ENCODE results near the gene BROX.

BROX gene

GRCh38 chr1:222704260-222704659, 8.1 kb upstream of the BROX start:
- Mint-ChIP-seq H3K27ac (no peak overlapping the region), H3K27me3 (ENCODE audit: low read depth) (no peaks in the 10 kb centered on the region), H3K36me3 (ENCODE audit: low read depth) (peaks cover 67% of the 10 kb centered on the region), H3K4me1 (peaks cover under 1% of the 10 kb centered on the region), H3K9me3 (peaks cover 18% of the 10 kb centered on the region), H3K4me3 (no peak overlapping the region)
- TF ChIP-seq, protein P1, sequence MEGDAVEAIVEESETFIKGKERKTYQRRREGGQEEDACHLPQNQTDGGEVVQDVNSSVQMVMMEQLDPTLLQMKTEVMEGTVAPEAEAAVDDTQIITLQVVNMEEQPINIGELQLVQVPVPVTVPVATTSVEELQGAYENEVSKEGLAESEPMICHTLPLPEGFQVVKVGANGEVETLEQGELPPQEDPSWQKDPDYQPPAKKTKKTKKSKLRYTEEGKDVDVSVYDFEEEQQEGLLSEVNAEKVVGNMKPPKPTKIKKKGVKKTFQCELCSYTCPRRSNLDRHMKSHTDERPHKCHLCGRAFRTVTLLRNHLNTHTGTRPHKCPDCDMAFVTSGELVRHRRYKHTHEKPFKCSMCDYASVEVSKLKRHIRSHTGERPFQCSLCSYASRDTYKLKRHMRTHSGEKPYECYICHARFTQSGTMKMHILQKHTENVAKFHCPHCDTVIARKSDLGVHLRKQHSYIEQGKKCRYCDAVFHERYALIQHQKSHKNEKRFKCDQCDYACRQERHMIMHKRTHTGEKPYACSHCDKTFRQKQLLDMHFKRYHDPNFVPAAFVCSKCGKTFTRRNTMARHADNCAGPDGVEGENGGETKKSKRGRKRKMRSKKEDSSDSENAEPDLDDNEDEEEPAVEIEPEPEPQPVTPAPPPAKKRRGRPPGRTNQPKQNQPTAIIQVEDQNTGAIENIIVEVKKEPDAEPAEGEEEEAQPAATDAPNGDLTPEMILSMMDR (IDR thresholded peaks at IDR 0.05; ENCODE audit: unreplicated experiment in 3 of 3): no peak

DNA sequence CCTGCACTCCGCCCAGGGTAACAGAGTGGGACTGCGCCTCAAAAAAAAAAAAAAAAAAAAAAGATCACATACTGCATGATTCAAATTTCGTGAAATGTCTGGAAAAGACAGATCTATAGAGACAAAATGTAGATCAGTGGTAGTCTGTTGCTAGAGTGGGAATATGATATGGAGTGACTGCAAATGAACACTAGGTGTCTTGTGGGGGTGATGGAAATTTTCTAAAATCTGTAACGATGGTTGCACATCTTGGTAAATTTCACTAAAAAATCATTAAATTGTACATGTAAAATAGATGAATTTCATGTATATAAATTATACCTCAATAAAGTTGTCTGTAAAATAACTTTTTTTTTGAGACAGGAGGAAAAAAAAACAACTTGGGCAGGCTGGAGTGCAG, 5.5 kb upstream of the BROX start:
- Mint-ChIP-seq H3K36me3 (ENCODE audit: low read depth) (peaks cover 54% of the 10 kb centered on the region), H3K9me3 (peaks cover 18% of the 10 kb centered on the region), H3K27me3 (ENCODE audit: low read depth) (no peaks in the 10 kb centered on the region), H3K4me1 (peaks cover 18% of the 10 kb centered on the region), H3K27ac (no peak overlapping the region), H3K4me3 (no peak overlapping the region)
- TF ChIP-seq, protein P1 (IDR thresholded peaks at IDR 0.05; ENCODE audit: unreplicated experiment in 3 of 3): no peak

DNA sequence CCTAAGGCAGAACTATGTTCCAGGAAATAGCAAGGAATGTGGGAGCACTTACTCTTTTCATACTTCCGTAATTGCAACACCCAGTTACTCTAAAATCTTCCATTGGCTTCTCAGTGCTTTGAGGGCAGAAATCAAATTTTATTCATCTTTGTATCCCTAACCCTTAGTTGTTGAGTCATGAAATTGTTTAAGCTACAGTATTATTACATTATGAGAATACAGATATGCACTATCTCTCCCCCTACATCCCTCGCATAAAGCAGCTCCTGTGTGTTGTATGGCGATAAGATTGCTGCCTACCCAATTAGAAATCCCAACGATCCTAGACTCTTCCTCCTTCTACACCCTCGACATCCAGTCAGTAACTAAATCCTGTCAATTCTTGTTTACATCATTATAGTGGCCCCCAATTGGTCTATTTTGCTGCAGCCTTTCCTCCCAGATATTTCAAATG, 2.6 kb upstream of the BROX start:
- Mint-ChIP-seq H3K4me1 (peaks cover 25% of the 10 kb centered on the region), H3K27me3 (ENCODE audit: low read depth) (no peaks in the 10 kb centered on the region), H3K36me3 (ENCODE audit: low read depth) (peaks cover 31% of the 10 kb centered on the region), H3K27ac (peak overlapping the region; percentile 49 to 99 (median 99)), H3K9me3 (peaks cover 10% of the 10 kb centered on the region), H3K4me3 (peak overlapping the region; percentile 96 to 97 (median 97))
- TF ChIP-seq, protein P1 (IDR thresholded peaks at IDR 0.05; ENCODE audit: unreplicated experiment in 3 of 3): no peak

GRCh38 chr1:222711319-222712252, 778 bp upstream of the BROX start:
- peak overlapping the region; percentile 99 to 100 (median 99) for H3K27ac Mint-ChIP-seq
- TF ChIP-seq, protein P1 (IDR thresholded peaks at IDR 0.05; ENCODE audit: unreplicated experiment in 3 of 3): no peak
- no peaks in the 10 kb centered on the region for H3K27me3 Mint-ChIP-seq (ENCODE audit: low read depth)
- peak overlapping the region; percentile 96 to 97 (median 97) for H3K4me3 Mint-ChIP-seq
- no peaks in the 10 kb centered on the region for H3K9me3 Mint-ChIP-seq
- H3K36me3 Mint-ChIP-seq (ENCODE audit: low read depth): peaks cover 18% of the 10 kb centered on the region
- peaks cover 25% of the 10 kb centered on the region for H3K4me1 Mint-ChIP-seq

DNA sequence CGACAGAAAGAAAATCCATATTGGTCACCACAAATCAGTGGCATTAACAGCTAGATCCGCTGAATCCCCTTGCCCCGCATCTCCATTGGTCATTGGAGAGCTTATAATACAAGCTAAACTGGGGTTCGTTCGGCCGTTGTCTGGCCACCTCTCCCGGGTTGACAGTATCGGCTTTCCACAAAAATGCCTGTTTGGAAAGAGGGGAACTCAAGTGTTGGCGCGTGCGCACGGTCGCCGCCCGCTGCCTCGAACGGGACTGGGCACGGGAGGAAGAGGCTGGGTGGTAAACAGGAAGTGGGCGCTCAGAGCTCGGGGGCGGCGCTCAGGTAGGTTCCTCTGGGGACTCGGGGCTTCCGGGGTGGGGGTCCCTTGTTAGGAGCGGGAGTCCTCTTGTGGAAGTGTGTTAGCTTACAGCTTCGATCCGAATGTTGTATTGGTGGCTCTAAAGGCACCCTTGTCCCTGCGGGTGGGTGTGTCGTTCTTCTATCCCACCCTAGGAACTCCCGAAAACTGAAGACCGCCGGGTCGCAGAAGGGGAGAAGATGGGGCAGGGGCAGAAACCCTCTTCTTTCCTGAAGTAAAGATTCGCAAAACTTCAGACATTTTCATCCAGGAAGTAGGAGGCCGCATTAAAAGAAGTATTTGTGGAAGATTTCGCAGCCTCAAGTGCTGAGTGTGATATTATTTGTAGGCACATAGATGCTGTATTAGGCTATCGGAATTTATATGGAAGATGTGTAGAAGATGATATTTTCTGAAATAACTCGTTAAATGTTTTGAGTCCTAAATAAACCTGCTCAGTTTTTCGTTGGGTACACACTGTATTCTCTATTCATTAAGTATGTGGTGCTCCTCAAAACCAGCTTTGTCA, 962 bp downstream of the BROX start:
- peak overlapping the region; percentile 99 to 100 (median 99) for H3K27ac Mint-ChIP-seq
- H3K9me3 Mint-ChIP-seq: no peaks in the 10 kb centered on the region
- H3K4me3 Mint-ChIP-seq: peak overlapping the region; percentile 96 to 97 (median 97)
- TF ChIP-seq, protein P1 (IDR thresholded peaks at IDR 0.05; ENCODE audit: unreplicated experiment in 3 of 3): no peak
- H3K27me3 Mint-ChIP-seq (ENCODE audit: low read depth): no peaks in the 10 kb centered on the region
- H3K4me1 Mint-ChIP-seq: peaks cover 25% of the 10 kb centered on the region
- peaks cover 19% of the 10 kb centered on the region for H3K36me3 Mint-ChIP-seq (ENCODE audit: low read depth)
